WI38 (cell line): Measurements from ENCODE around the gene HOXB8.

Experiments
- H3K4me3 ChIP-seq: 2 replicates; pipeline ENCODE4 v1.5.1; 2011; ENCODE audit warnings: low read depth, mild to moderate bottlenecking, control low read depth, low read length
- CTCF ChIP-seq: IDR thresholded peaks from 2 replicates; pipeline ENCODE4 v1.5.1; 2012; ENCODE audit warnings: low read depth, mild to moderate bottlenecking, control low read depth, low read length

HOXB8 gene

GRCh38 chr17:48642059-48642842 lies 27.2 kb upstream of the HOXB8 start:
- no peak for TF ChIP-seq CTCF
- no peak overlapping the region for H3K4me3 ChIP-seq

DNA sequence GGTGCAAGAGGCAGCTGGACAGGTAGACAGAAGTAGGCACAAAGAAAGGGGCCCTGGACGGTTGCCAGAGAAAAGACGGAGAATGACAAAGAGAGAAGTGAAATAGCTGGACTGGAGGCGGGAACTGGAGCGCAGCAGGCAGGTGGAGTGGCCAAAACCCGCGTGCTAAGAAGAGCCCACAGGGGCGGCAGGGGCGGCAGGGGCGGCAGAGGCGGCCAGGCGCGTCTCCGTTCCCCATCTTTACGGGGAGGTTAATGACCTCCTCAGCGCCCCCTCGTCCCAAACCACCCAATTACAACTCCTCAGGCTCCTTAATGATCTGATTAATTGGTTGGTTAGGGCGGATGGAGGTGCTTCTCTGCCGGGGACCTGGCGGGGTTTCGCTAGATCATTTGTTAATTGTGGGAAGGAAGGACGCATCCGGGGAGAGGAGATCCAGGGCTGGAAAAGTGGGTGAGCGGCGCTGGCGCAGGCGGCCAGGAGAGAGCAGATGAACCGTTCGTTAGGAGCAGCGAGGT lies 26.5 kb upstream of the HOXB8 start:
- no peak for TF ChIP-seq CTCF
- no peak overlapping the region for H3K4me3 ChIP-seq

DNA sequence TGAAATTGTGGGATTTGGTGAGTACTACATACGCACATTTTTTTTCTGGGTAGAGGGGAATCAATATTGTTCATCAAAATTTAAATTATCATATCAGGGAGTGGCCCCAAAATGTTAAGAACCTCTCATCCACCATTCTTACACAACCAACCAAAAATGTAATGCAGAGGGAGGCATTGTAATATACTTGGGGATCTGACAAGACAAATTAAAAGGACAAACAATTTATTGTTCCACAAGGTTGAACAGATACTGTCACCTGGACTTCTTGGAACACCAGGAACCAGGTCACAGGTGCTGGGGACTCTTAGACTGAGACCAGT lies 25.7 kb upstream of the HOXB8 start:
- no peak overlapping the region for H3K4me3 ChIP-seq
- no peak for TF ChIP-seq CTCF

- H3K4me3 ChIP-seq = no peak overlapping the region
These were observed 25.1 kb upstream of the HOXB8 start for GRCh38 chr17:48639982-48640857.

GRCh38 chr17:48639136-48639535 lies 24.0 kb upstream of the HOXB8 start:
- no peak for TF ChIP-seq CTCF
- no peak overlapping the region for H3K4me3 ChIP-seq

More at GRCh38 chr17:48639982-48640857, 25.1 kb upstream of the HOXB8 start:
- no peak for TF ChIP-seq CTCF

- no peak for TF ChIP-seq CTCF
These were observed 22.5 kb upstream of the HOXB8 start for GRCh38 chr17:48637323-48638260.

More at GRCh38 chr17:48637323-48638260, 22.5 kb upstream of the HOXB8 start:
- H3K4me3 ChIP-seq = no peak overlapping the region
